GM21390 (cell line): ENCODE data around the gene CLK4.

Experiments used
- ATAC-seq: cut with Tn5 transposase; IDR thresholded peaks from one replicate; pipeline ENCODE4 v1.9.1; 2021; ENCODE audit not compliant: unreplicated experiment

Gene CLK4

GRCh38 chr5:178626484-178627258 is at the start of gene CLK4:
Gene CLK4, minus strand, starts transcription at chr5:178627050. Its CDS starts 3,634 bp downstream, at chr5:178623416.
- ATAC-seq: peak; percentile 83

DNA sequence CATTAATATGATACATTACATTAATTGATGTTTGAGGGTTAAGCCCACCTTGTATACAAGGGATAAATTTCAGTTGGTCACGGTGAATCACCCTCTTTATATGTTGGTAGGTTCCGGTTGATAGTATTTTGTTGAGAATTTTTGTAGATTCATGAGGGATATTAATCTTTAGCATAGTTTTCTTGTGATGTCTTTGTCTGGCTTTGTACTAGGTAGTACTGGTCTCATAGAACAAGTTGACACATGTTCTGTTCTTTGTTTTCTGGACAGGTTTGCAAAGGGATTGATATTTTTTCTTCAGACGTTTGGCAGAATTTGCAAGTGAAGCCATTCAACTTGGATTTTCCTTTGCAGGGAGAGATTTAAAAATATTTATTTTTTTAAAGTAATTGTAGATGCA is 49.1 kb upstream of the CLK4 start:
- no peak for ATAC-seq

GRCh38 chr5:178674334-178674733 is 47.5 kb upstream of the CLK4 start:
- no peak for ATAC-seq

DNA sequence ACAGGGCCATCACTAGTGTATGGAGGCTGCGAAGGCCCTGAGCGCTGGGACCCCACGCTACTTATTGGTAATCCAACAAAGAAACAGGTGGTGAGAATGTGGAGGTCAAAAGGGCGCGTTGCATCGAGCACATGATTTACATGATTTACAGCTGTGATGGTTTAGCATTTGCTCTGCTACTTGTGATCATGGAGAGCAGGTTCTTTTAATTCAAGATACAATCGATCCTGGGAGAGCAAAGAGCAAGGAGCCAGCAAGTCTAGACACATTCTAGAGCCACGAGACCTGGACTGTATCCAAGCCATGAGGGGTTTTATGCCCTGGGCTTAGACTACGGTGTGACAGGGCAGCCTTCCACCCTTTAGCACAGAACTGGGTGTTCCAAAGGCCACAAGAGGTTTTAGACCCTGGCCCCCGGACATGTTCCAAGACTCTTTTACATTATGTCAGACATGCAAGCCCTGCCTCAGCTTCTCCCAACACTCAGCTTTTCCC is 47.0 kb upstream of the CLK4 start:
- no peak for ATAC-seq

- ATAC-seq: no peak
These were observed 45.8 kb upstream of the CLK4 start for GRCh38 chr5:178672630-178673029.

- no peak for ATAC-seq
These were observed 44.8 kb upstream of the CLK4 start for GRCh38 chr5:178671602-178672144.

DNA sequence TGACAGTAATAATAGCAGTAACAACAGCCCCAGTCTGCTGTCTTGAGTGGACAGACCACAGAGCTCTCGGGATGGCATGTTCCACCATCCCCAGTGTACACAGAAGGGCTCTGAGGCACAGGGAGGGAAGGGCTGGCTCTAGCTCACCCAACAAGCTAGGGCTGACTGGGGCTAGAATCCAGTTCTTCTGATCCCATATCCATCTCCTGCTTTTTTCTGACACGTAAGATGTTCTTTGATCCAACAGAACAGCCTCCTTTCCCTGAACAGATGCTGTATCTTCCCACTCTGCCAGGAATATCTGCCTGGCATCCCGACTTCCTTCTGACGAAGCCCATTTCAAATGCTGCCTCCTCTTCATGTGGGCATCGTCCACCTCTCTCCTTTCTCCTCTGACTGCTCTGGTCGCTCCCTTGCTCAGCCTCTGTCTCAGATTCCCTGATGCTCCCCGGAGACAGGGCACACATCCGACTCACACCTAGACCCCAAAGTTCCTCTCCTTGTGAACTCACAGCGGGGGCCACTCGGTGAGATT is 43.6 kb upstream of the CLK4 start:
- ATAC-seq: no peak

- ATAC-seq: no peak
These were observed 41.7 kb upstream of the CLK4 start for GRCh38 chr5:178668579-178668978.

DNA sequence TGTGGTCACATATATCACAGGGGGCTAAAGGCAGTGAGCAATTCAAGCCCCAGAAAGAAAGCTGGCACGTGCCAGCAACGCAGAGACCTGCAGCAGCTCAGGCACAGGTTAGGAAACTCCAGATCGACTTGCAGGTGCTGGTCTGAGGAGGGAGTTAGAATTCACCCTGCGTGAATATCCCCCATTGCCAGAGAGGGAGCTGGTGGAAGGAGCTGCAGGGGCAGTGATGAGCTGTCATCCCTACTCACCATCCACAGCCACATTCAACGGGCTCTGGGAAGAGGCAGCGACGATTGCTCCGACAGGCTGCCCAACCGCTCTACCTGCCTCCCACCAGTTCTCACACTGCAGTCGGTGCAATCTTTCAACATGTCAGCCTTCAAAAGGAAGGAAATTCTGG is 40.8 kb upstream of the CLK4 start:
- no peak for ATAC-seq

DNA sequence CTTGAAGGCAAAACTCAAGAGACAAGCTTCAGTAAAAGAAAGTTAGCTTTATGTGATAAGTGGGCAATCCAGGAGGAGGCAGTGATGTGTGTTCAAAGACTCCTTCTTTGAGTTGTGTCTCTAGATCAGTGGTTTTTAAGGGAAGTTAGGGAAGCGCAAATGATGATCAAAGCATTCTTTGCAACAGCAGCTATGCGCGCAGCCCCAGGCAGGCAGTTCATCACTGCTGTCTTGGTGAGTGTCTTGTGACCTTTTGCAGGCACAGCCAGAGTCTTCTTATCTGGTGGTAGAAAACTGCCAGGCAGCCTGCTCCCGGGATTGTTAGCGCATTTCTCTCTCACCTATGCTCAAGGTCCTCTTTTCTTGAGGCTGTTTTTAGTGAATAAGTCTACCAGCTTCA is 40.3 kb upstream of the CLK4 start:
- no peak for ATAC-seq

DNA sequence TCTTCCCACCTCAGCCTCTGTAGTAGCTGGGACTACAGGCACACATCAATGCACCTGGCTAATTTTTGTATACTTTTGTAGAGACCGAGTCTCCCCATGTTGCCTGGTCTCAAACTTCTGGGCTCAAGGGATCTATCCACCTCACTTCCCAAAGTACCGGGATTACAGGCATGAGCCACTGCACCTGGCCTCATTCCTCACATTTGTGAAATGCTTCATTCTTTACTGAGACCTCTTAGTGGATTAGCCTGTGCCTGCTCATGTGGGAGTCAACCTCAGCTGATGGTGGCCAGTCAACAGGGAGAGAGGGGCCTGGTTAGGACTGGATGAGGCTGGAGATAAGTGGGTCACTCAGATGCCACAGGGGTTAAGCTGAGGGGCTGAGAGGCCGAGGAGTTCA is 37.3 kb upstream of the CLK4 start:
- ATAC-seq: no peak

DNA sequence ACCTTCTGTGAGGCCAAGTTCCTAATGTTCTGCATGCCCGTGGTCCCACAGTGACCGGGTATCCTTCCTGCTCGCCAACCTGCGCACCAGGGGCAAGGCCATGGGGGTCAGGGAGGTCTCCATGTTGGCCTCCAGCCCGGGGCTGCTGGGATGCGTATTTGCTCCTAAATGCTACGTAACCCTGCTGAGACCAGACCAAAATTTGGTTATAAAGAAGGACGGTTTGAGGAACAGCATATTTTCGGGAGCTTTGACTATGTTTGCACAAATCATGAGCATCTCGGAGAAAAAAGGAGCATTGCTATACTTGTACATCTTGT is 35.7 kb upstream of the CLK4 start:
- ATAC-seq: no peak

DNA sequence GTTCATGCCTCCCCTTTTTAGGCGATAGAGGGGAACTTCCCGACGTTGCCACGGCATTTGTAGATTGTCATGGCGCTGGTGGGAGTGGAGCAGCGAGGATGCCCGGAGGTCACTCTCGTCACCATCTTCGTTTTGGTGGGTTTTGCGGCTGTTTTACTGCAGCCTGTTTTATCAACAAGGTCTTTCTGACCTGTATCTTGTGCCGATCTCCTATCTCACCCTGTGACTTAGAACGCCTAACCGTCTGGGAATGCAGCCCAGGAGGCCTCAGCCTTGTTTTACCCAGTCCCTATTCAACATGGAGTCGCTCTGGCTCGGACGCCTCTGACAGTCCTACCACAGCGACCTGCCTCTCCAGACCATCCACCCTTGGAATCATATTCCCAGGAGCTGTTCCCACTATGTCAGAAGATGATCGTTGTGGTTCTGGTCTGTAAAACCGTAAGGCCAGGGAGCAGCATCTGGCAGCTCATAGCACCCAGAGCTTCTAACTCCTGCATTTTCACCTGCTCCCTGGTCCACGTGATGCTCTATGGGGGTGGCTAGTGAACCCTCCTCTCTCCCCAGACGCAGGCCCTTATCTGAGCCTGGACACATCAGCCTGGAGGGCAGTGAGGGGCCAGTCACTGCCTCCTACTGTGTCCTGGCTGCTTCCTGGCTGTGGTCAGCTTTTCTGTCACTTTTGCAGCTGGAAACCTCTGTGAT is 35.1 kb upstream of the CLK4 start:
- no peak for ATAC-seq

- ATAC-seq: no peak
These were observed 24.4 kb upstream of the CLK4 start for GRCh38 chr5:178651046-178651810.

- no peak for ATAC-seq
These were observed 23.4 kb upstream of the CLK4 start for GRCh38 chr5:178650214-178650613.

DNA sequence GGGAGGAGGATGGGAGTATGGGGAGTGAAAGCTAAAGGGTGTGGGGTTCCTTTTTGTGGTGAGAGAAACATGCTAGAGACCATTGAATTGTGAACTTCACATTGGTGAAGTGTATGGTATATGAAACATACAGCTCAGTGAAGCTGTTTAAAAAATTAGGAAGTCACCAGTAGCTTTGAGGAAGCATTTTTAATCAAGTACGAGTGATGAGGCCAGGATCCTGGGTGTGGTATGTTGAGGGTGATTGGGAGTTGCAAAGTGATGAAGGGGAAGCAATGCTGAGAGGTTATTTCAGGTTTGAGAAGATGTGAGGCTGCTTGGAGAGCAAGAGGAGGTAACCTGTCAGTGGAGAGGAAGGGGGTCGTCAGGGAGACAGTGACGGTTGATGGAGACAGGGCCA is 22.7 kb upstream of the CLK4 start:
- ATAC-seq: no peak

GRCh38 chr5:178644826-178645545 is 18.1 kb upstream of the CLK4 start:
- no peak for ATAC-seq

DNA sequence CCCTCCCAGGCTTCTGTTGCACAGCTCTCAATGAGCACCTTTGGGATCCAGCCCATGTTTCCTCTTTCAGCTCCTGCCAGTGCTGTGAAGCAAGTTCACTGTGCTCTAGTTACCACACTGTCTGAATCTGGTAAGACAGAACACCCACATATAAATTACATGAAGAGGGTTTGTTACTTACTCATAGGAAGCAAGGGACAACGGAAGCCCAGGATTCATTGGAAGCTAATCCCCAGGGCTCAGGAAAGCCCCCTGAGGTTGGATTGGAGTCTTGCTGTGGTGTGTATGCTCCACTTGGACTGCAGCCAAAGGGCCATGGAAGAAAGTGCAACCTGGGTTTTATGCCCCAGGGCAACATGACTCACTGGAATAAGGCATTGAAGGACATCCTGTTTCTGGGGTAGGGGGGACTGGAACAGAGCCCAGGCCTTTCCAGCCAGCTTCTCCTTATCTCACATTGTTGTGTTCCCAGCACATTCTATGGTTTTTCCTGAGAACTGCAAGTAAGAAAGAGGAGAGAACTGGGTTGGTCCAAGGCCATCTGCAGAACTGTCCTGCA is 15.6 kb upstream of the CLK4 start:
- ATAC-seq: no peak

GRCh38 chr5:178641711-178642110 is 14.9 kb upstream of the CLK4 start:
- no peak for ATAC-seq

- ATAC-seq: no peak
These were observed 13.6 kb upstream of the CLK4 start for GRCh38 chr5:178640331-178641045.
